Measurements from ENCODE around the gene HLA-DRB5.
A peak's percentile ranks its signal among the peaks of the same experiment; 100 is the strongest.
"Not testable (repeated sequence)": the region's sequence is repeated elsewhere in the genome, so short reads cannot be mapped to it uniquely, and the experiment has no call there.

Gene HLA-DRB5

GRCh38 chr6:32472781-32473375, 57.2 kb downstream of the HLA-DRB5 start:
- 0 out of 2 replicates have a peak, but pooled peaks cover 3% of the 10 kb centered on the region for H3K27me3 ChIP-seq (ENCODE audit: low read length)
- no peak overlapping the region for H3K4me3 ChIP-seq (ENCODE audit: insufficient read depth, low read length, poor library complexity, severe bottlenecking)
- H3K9ac ChIP-seq (ENCODE audit: low read length): no peak overlapping the region
- no peaks in the 10 kb centered on the region for H3F3A ChIP-seq (ENCODE audit: insufficient read depth)
- H3K4me2 ChIP-seq (ENCODE audit: low read depth, low read length, poor library complexity, severe bottlenecking): peak overlapping the region; percentile 40
- no peaks in the 10 kb centered on the region for H3K79me2 ChIP-seq (ENCODE audit: insufficient read depth, low read length)
- H3K9me3 ChIP-seq (ENCODE audit: insufficient read depth, low read length): peaks cover 5% of the 10 kb centered on the region; the same call in 1 of the 2 replicates
- peak overlapping the region; percentile 61 for H2AFZ ChIP-seq (ENCODE audit: low read depth, low read length, severe bottlenecking)
- H3K36me3 ChIP-seq (ENCODE audit: low read length): no peaks in the 10 kb centered on the region
- no peaks in the 10 kb centered on the region for H3K9me2 ChIP-seq (replicated peaks; ENCODE audit: insufficient read depth, low read length)
- H4K20me1 ChIP-seq (ENCODE audit: low read depth, low read length): no peaks in the 10 kb centered on the region
- TF ChIP-seq, protein P1, sequence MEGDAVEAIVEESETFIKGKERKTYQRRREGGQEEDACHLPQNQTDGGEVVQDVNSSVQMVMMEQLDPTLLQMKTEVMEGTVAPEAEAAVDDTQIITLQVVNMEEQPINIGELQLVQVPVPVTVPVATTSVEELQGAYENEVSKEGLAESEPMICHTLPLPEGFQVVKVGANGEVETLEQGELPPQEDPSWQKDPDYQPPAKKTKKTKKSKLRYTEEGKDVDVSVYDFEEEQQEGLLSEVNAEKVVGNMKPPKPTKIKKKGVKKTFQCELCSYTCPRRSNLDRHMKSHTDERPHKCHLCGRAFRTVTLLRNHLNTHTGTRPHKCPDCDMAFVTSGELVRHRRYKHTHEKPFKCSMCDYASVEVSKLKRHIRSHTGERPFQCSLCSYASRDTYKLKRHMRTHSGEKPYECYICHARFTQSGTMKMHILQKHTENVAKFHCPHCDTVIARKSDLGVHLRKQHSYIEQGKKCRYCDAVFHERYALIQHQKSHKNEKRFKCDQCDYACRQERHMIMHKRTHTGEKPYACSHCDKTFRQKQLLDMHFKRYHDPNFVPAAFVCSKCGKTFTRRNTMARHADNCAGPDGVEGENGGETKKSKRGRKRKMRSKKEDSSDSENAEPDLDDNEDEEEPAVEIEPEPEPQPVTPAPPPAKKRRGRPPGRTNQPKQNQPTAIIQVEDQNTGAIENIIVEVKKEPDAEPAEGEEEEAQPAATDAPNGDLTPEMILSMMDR (IDR thresholded peaks at IDR 0.05; ENCODE audit: insufficient read depth, low read length, poor library complexity, severe bottlenecking): no peak
- TF ChIP-seq EZH2phosphoT487 (conservative IDR thresholded peaks at IDR 0.05; ENCODE audit: low read length): no peak
- no peak overlapping the region for H3K27ac ChIP-seq (ENCODE audit: low read depth, low read length)

DNA sequence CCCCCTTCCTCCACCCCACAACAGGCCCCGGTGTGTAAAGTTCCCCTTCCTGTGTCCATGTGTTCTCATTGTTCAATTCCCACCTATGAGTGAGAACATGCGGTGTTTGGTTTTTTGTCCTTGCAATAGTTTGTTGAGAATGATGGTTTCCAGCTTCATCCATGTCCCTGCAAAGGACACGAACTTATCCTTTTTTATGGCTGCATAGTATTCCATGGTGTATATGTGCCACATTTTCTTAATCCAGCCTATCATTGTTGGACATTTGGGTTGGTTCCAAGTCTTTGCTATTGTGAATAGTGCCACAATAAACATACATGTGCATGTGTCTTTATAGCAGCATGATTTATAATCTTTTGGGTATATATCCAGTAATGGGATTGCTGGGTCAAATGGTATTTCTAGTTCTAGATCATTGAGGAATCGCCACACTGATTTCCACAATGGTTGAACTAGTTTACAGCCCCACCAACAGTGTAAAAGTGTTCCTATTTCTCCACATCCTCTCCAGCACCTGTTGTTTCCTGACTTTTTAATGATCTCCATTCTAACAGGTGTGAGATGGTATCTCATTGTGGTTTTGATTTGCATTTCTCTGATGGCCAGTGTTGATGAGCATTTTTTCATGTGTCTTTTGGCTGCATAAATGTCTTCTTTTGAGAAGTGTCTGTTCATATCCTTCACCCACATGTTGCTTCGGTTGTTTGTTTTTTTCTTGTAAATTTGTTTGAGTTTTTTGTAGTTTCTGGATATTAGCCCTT, 62.2 kb downstream of the HLA-DRB5 start:
- H3K4me2 ChIP-seq (ENCODE audit: low read depth, low read length, poor library complexity, severe bottlenecking); H3K36me3 ChIP-seq (ENCODE audit: low read length); H3K79me2 ChIP-seq (ENCODE audit: insufficient read depth, low read length); H4K20me1 ChIP-seq (ENCODE audit: low read depth, low read length); H3F3A ChIP-seq (ENCODE audit: insufficient read depth); H3K9ac ChIP-seq (ENCODE audit: low read length); H3K27ac ChIP-seq (ENCODE audit: low read depth, low read length); H3K9me2 ChIP-seq (replicated peaks; ENCODE audit: insufficient read depth, low read length); H3K27me3 ChIP-seq (ENCODE audit: low read length); H3K4me3 ChIP-seq (ENCODE audit: insufficient read depth, low read length, poor library complexity, severe bottlenecking); H3K9me3 ChIP-seq (ENCODE audit: insufficient read depth, low read length); H2AFZ ChIP-seq (ENCODE audit: low read depth, low read length, severe bottlenecking): not testable (repeated sequence)
